Muscle layer of duodenum (tissue), 2 donors: ENCODE results near the gene TESPA1.
"Not testable (repeated sequence)": the region's sequence is repeated elsewhere in the genome, so short reads cannot be mapped to it uniquely, and the experiment has no call there.

Source experiments
- H3K27ac ChIP-seq: one replicate; pipeline ENCODE4 v1.7.0; 2013; ENCODE audit warnings: mild to moderate bottlenecking, low read length
- H3K27me3 ChIP-seq: one replicate; pipeline ENCODE4 v1.7.0; 2013; ENCODE audit warnings: low read depth, mild to moderate bottlenecking, control low read depth, low read length
- H3K36me3 ChIP-seq, 2 donors: one replicate each; pipeline ENCODE4 v1.7.0; 2013; ENCODE audit warnings: low read length in 2 of 2, control low read depth in 1 of 2, mild to moderate bottlenecking in 1 of 2; ENCODE audit not compliant: insufficient read depth in 2 of 2, control insufficient read depth in 1 of 2
- H3K4me1 ChIP-seq, 2 donors: one replicate each; pipeline ENCODE4 v1.7.0; 2013; ENCODE audit warnings: low read length in 2 of 2, mild to moderate bottlenecking in 2 of 2, control low read depth in 1 of 2, moderate library complexity in 1 of 2; ENCODE audit not compliant: insufficient read depth in 2 of 2, control insufficient read depth in 1 of 2
- H3K4me3 ChIP-seq, 2 donors: one replicate each; pipeline ENCODE4 v1.7.0; 2013; ENCODE audit warnings: low read length in 2 of 2, low read depth in 1 of 2, mild to moderate bottlenecking in 1 of 2
- H3K9me3 ChIP-seq, 2 donors: one replicate each; pipeline ENCODE4 v1.7.0; 2013; ENCODE audit warnings: low read length in 2 of 2, control low read depth in 1 of 2, mild to moderate bottlenecking in 1 of 2; ENCODE audit not compliant: control insufficient read depth in 1 of 2
- donor health status: healthy.

Gene TESPA1

GRCh38 chr12:54996205-54996604 is 11.6 kb upstream of the TESPA1 start:
- no peak overlapping the region for H3K4me3 ChIP-seq
- no peak overlapping the region for H3K27ac ChIP-seq
- H3K27me3 ChIP-seq: no peaks in the 10 kb centered on the region
- no peaks in the 10 kb centered on the region for H3K9me3 ChIP-seq
- no peaks in the 10 kb centered on the region for H3K36me3 ChIP-seq
- no peaks in the 10 kb centered on the region for H3K4me1 ChIP-seq

- no peak overlapping the region for H3K27ac ChIP-seq
- H3K9me3 ChIP-seq: no peaks in the 10 kb centered on the region
- H3K27me3 ChIP-seq: no peaks in the 10 kb centered on the region
- H3K4me1 ChIP-seq: peaks cover 0 to 5% of the 10 kb centered on the region in 2 donors
- no peak overlapping the region for H3K4me3 ChIP-seq
- H3K36me3 ChIP-seq: no peaks in the 10 kb centered on the region
Measured at GRCh38 chr12:54993181-54993835, 8.7 kb upstream of the TESPA1 start.

- Histone ChIP-seq H3K27me3 (no peaks in the 10 kb centered on the region), H3K36me3 (no peaks in the 10 kb centered on the region), H3K9me3 (no peaks in the 10 kb centered on the region), H3K4me3 (no peak overlapping the region), H3K4me1 (peaks cover 0 to 5% of the 10 kb centered on the region in 2 donors), H3K27ac (no peak overlapping the region)
Measured at GRCh38 chr12:54991991-54992375, 7.4 kb upstream of the TESPA1 start.

- Histone ChIP-seq H3K27ac (no peak overlapping the region), H3K9me3 (no peaks in the 10 kb centered on the region), H3K4me3 (no peak overlapping the region), H3K36me3 (no peaks in the 10 kb centered on the region), H3K4me1 (peaks cover 0 to 5% of the 10 kb centered on the region in 2 donors), H3K27me3 (no peaks in the 10 kb centered on the region)
Measured at GRCh38 chr12:54991161-54991990, 6.8 kb upstream of the TESPA1 start.

- H3K4me1 ChIP-seq: peaks cover 0 to 5% of the 10 kb centered on the region in 2 donors
- no peaks in the 10 kb centered on the region for H3K27me3 ChIP-seq
- H3K36me3 ChIP-seq: no peaks in the 10 kb centered on the region
- H3K4me3 ChIP-seq: no peak overlapping the region
- H3K9me3 ChIP-seq: no peaks in the 10 kb centered on the region
- H3K27ac ChIP-seq: no peak overlapping the region
Measured at GRCh38 chr12:54989829-54990228, 5.3 kb upstream of the TESPA1 start.

GRCh38 chr12:54988402-54989054 is 4.0 kb upstream of the TESPA1 start:
- Histone ChIP-seq H3K4me3 (no peak overlapping the region), H3K27me3 (no peaks in the 10 kb centered on the region), H3K27ac (no peak overlapping the region), H3K4me1 (peaks cover 0 to 5% of the 10 kb centered on the region in 2 donors), H3K36me3 (no peaks in the 10 kb centered on the region), H3K9me3 (no peaks in the 10 kb centered on the region)

GRCh38 chr12:54987611-54988231 is 3.2 kb upstream of the TESPA1 start:
- Histone ChIP-seq H3K27ac (no peak overlapping the region), H3K36me3 (no peaks in the 10 kb centered on the region), H3K4me3 (no peak overlapping the region), H3K4me1 (peaks cover 0 to 5% of the 10 kb centered on the region in 2 donors), H3K9me3 (no peaks in the 10 kb centered on the region), H3K27me3 (no peaks in the 10 kb centered on the region)

- not testable (repeated sequence) for H3K36me3 ChIP-seq, H3K9me3 ChIP-seq, H3K4me1 ChIP-seq, H3K4me3 ChIP-seq, H3K27ac ChIP-seq, H3K27me3 ChIP-seq
Measured at GRCh38 chr12:54986773-54987172, 2.2 kb upstream of the TESPA1 start.

- no peaks in the 10 kb centered on the region for H3K9me3 ChIP-seq
- H3K27ac ChIP-seq: no peak overlapping the region
- H3K4me1 ChIP-seq: no peaks in the 10 kb centered on the region
- no peaks in the 10 kb centered on the region for H3K27me3 ChIP-seq
- H3K36me3 ChIP-seq: no peaks in the 10 kb centered on the region
- no peak overlapping the region for H3K4me3 ChIP-seq
Measured at GRCh38 chr12:54983536-54984101, 943 bp downstream of the TESPA1 start.

GRCh38 chr12:54981796-54982195 is 2.8 kb downstream of the TESPA1 start:
- Histone ChIP-seq H3K4me1 (no peaks in the 10 kb centered on the region), H3K36me3 (no peaks in the 10 kb centered on the region), H3K27me3 (no peaks in the 10 kb centered on the region), H3K27ac (no peak overlapping the region), H3K9me3 (no peaks in the 10 kb centered on the region), H3K4me3 (no peak overlapping the region)

GRCh38 chr12:54980341-54980740 is 4.2 kb downstream of the TESPA1 start:
- H3K36me3 ChIP-seq: no peaks in the 10 kb centered on the region
- H3K4me3 ChIP-seq: no peak overlapping the region
- H3K27me3 ChIP-seq: no peaks in the 10 kb centered on the region
- H3K9me3 ChIP-seq: no peaks in the 10 kb centered on the region
- H3K4me1 ChIP-seq: no peaks in the 10 kb centered on the region
- no peak overlapping the region for H3K27ac ChIP-seq
